HTERT RPE-1 (cell line): ENCODE data around the gene IRF3.
"Not testable (repeated sequence)": the region's sequence is repeated elsewhere in the genome, so short reads cannot be mapped to it uniquely, and the experiment has no call there.

Experiments
- in situ Hi-C: fragments of 300-500 bp; cut with MboI; formaldehyde crosslinking; loops from 4 replicates; pipeline ENCODE4 v1.14.3; 2020; ENCODE audit warnings: low sequenced_read_pairs

IRF3 gene

DNA sequence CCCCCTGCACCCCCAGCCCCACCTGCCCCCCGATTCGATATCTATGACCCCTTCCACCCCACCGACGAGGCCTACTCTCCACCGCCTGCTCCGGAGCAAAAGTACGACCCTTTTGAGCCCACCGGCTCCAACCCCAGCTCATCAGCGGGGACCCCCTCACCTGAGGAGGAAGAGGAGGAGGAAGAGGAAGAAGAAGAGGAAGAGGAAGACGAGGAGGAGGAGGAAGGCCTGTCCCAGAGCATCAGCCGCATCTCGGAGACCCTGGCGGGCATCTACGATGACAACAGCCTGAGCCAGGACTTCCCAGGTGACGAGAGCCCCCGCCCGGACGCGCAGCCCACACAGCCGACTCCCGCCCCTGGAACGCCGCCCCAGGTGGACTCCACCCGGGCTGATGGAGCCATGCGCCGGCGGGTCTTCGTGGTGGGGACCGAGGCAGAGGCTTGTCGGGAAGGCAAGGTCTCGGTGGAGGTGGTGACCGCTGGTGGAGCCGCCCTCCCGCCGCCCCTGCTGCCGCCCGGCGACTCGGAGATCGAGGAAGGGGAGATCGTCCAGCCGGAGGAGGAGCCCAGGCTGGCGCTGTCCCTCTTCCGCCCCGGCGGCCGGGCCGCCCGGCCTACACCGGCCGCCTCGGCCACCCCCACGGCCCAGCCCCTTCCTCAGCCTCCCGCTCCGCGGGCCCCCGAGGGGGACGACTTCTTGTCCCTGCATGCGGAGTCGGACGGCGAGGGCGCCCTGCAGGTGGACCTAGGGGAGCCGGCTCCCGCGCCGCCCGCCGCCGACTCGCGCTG is 14.4 kb downstream of the IRF3 start:
- in situ Hi-C loops: no loop called here

GRCh38 chr19:49646586-49646985 is 19.1 kb downstream of the IRF3 start:
- in situ Hi-C loops: no loop called here

DNA sequence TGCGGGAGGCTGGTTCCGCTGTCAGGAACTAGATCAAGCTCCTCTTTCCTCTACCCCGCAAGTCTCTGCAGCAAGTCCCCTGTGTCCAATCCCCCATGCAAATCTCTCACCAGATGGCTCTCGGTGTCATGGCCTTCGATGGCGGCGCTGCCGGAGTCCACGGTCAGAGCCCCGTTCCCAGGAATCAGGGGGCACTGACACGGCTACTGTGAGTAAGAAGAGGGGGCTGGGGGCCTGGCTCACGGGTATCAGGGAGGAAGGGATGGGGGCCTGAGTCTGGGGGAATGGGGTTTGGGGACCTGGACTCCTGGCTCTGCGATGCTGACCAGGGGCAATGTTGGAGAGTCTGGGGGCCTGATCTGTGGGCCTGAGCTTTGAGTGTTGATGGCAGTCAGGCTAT is 19.7 kb downstream of the IRF3 start:
- in situ Hi-C loops: no loop called here

- in situ Hi-C loops: no loop called here
These were observed 20.1 kb downstream of the IRF3 start for GRCh38 chr19:49645592-49645991.

DNA sequence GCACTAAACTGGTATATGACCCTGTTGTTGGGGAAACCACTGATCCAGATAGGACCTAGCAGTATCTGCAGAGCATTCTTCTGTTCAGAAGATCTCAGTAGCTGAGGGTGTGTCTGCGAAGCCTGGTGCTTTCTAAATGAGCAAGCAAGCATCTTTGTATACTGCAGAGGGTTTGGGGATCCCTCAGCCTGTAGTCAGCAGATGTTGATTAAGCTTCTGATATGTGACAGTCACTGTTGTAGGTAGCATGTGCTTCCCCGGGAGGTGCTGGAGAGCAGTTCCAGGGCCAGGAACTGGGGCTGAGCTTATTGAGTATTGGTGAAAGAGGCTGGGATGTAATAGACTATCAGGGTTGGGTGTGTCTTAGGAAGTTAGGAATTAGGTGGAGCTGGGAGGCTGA is 22.2 kb downstream of the IRF3 start:
- in situ Hi-C loops: no loop called here

GRCh38 chr19:49642492-49643035 is 23.1 kb downstream of the IRF3 start:
- in situ Hi-C loops: no loop called here

DNA sequence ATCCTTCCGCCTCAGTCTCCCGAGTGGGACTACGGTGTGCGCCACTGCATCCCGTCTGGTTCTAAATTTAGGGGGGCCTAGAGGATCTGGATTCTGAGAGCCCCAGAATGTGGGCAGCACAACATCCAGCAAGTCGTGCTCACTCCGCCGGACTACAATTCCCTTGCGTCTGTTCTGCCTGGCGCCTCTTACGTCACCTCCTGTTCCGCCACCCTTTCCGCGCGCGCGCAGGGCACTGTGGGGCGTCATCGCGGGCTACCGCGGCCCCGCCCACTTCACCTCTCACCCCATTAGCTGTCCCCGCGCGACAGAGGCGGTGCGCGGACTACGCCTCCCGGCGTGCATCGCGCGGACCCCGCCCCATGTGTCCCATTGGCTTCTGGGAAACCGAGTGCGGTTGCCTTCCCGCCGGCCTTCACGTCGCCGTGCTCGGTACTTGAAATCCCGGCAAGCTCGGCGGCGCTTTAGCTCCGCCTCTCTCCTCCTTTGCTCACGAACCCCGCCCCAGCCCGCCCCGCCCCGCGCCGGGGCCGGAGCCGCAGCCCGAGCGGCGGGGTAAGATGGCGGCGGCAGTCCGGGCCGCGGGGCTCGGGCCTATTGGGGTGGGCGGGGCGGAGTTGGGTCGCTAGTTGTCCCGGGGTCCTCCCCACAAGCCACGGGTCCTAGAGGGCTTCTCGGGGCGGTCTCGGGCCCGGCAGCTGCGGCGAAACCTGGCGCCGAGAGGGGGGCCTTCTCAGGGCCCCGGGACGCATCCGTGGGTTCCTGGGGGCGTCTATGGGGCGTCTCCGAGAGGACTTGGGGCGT is 23.8 kb downstream of the IRF3 start, which contains the start of gene SCAF1:
Gene SCAF1 (plus strand): TSS at position 522 of the 804 bp plus-strand sequence. CDS start 2,818 bp downstream, outside the sequence.
- in situ Hi-C loops: no loop called here

DNA sequence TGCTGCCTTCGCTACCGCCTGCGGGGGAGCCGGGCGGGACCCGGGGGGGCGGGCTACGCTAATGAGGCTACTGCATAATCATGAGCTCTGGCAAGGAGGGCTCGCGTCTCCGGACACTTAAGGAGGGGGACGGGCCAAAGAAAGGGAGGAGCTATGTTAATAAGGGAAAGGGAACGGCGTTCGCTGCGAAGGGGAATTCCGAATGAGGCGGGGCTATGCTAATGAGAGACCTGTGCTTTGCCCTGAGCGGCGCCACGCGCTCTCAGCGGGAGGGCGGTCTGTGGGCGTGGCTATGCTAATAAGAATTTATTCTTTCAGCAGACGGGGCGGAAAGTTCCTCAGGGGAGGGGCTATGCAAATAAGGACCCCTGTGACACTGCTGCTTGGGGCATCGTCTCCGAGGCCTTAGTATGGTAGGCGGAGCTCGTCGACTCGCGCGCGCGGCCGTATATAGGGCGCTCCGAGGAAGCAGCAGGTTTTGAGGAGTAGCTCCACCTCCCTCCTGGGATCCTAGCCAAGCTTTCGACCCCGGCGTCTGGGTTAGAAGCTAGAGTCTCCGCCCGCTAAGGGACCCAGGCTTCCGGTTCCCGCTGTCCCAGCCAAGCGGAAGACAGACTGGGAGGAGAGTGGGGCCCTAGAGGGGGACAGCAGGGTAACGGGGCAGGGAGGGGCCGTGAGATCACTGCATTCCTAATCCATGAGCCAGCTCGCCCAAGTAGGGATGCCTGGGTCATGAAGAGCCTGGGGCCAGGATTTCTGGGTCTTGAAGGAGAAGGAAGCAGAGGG is 25.4 kb downstream of the IRF3 start, which contains the start of gene RRAS:
Gene RRAS (minus strand): TSS at position 31 of the 786 bp plus-strand sequence. CDS start 45 bp downstream, outside the sequence.
- in situ Hi-C loops: no loop called here

- in situ Hi-C loops: no loop called here
These were observed 26.1 kb downstream of the IRF3 start for GRCh38 chr19:49639401-49640112.

DNA sequence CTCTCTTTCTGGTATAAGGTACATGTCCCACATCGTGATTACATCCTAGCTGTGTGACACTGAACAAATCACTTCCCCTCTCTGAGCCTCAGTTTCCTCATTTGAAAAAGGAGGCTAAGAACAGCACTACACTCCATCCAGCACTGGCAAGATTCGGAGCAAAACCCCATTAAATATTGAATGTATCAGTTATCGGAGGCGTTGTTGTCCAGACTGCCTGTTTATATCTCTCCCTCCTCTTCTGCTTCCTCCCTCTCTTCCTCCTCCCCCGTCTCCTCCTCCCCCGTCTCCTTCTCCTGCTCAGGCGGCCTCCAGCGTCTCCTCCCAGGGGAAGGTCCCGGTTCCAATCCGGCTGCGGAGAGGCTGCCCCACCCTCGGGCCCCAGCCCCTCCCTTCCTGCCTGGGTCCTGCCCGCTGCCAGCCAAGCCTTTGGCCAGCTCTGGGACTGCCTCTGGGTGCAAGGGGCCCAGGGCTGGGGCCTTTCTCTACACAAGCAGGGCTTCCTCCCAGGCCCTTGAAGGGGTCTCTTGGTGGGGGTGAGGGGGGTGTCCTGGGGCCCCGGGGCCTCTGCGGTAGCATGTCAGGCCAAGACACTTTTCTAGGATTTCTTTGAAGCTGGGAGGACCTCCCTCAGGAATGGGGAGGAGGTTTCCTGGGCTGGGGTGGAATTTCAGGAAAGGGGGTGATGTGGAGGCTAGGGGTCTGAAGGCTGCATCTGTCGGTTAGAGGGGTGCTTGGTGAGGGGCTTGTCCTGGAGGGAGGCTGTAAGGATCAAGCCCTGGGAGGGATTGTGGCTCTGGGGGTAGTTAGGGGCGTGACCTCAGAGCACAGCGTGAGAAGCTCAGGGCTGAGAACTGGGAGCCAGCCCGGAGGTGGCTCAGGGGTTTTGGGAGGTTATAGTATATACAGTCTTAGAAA is 27.6 kb downstream of the IRF3 start:
- in situ Hi-C loops: no loop called here

DNA sequence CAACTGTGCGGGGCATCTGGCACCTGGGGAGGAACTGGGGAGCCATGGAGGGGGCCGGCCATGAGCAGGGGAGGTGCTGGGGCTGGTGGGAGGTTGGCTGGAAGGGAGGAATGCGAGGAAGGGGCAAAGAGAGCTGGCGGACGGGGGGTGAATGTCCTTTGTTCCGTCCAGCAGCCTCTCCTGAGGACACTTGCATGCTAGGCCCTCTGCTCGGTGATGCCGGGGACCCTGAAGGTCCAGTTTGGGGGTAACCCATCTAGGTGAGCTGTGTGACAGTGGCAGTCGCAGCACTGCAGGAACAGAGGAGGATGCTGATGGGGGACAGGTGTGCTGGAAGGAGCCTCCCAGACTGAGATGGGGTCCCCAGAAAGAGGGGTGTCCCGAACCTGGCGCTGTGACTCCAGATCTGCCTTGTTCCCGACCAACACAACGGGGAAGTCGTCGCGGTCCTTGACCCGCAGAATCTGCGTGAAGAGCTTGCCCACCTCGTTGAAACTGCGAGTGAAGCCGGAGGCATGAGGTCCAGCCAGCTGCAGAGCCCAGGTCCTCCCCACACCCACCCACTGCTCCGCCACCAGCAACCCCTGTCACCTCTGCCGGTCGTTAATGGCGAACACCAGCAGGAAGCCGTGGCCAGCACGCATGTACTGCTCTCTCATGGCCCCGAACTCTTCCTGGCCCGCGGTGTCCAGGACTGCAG is 29.3 kb downstream of the IRF3 start:
- in situ Hi-C loops: no loop called here

DNA sequence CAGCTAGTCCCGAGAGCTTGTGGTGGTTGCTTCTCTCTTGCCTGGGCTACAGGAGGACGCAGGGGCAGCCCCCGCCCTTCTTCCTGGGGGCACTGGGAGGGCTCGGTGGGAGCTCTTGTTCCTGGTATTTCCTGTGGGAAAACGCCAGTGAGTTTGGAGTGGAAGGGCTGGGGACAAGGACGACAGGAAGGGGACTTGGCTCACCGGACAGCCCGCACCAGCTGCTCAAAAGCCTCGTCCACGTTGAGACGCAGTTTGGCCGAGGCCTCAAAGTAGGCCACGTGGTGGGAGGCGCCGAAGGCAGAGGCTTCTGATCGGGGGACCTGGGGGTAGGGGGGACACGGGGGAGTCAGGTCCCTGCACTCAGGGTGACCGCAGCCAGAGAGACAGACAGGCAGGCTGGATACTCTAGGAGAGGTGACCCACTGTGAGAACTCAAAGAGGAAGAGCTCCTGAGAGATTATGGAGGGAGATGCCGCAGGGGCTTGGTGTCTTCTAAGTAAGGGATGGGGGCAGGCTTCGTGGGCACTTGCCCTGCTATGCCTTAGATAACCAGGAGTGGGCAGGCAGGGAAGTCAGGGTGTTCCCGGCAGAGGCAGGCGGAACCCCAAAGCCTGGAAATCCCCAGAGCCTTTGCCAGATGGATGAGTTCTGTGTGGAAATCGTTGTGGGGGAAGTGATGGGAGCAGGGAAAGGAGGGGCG is 30.0 kb downstream of the IRF3 start:
- in situ Hi-C loops: no loop called here

GRCh38 chr19:49633273-49633672 is 32.4 kb downstream of the IRF3 start:
- in situ Hi-C loops: not testable (repeated sequence)

GRCh38 chr19:49632576-49632975 is 33.1 kb downstream of the IRF3 start:
- in situ Hi-C loops: no loop called here

DNA sequence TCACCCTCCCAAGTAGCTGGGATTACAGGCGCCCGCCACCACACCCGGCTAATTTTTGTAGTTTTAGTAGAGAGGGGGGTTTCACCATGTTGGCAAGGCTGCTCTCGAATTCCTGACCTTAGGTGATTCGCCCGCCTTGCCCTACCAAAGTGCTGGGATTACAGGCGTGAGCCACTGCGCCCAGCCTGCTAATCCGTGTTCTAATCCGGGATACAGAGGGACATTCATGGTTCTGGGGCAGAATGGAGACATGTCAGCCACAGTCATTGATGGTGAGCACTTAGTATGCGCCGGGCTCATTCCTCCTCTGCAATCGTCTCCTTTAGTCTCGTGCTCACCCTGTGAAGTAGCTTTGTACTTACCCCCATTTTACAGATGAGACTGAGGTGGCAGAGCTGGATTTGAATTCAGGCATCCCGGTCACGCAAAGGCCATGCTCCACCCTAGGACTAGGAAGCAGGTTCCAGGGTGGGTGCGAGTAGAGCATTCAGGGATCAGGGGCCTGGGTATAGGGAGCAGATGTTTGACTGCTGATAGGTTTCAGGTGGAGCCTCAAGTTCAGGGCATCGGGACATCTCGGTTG is 34.0 kb downstream of the IRF3 start:
- in situ Hi-C loops: no loop called here

- in situ Hi-C loops: no loop called here
These were observed 34.6 kb downstream of the IRF3 start for GRCh38 chr19:49631014-49631588.

- in situ Hi-C loops: no loop called here
These were observed 36.0 kb downstream of the IRF3 start for GRCh38 chr19:49629659-49630058.
